BLaER1 treated with 17β-estradiol and CSF1 and Interleukin-3, amounts not matched to agents 10 nM and 100 nM (cell line): ENCODE measurements around the gene PNPLA7.
A peak's percentile ranks its signal among the peaks of the same experiment; 100 is the strongest.

Source experiments
- H3K27ac ChIP-seq, 11 experiments: shearing (Covaris generic); formaldehyde crosslinking; 2 replicates each; pipeline ENCODE4 v1.8.1; 2022
- H3K27me3 ChIP-seq, 11 experiments: shearing (Covaris generic); formaldehyde crosslinking; 2 replicates each; pipeline ENCODE4 v1.8.1; 2022
- H3K36me3 ChIP-seq, 11 experiments: shearing (Covaris generic); formaldehyde crosslinking; 2 replicates each; pipeline ENCODE4 v1.8.1; 2022
- H3K4me1 ChIP-seq, 10 experiments: shearing (Covaris generic); formaldehyde crosslinking; 2 replicates each; pipeline ENCODE4 v1.8.1; 2022
- H3K4me2 ChIP-seq, 11 experiments: shearing (Covaris generic); formaldehyde crosslinking; 2 replicates each; pipeline ENCODE4 v1.8.1; 2022
- H3K4me3 ChIP-seq, 10 experiments: shearing (Covaris generic); formaldehyde crosslinking; 2 replicates each; pipeline ENCODE4 v1.8.1; 2022
- H3K9ac ChIP-seq, 11 experiments: shearing (Covaris generic); formaldehyde crosslinking; 2 replicates each; pipeline ENCODE4 v1.8.1; 2022
- H3K9me3 ChIP-seq, 11 experiments: shearing (Covaris generic); formaldehyde crosslinking; replicated peaks in 1 of 11; 2 replicates each; pipeline ENCODE4 v1.8.1; 2022
- H4K20me1 ChIP-seq, 11 experiments: shearing (Covaris generic); formaldehyde crosslinking; 2 replicates each; pipeline ENCODE4 v1.8.1; 2022
- Cebpa-rat ChIP-seq, 11 experiments: shearing (Covaris generic); IDR thresholded peaks; 2 replicates each; pipeline ENCODE4 v1.8.1; 2022

Gene PNPLA7

GRCh38 chr9:137429974-137430722 lies 120.1 kb downstream of the PNPLA7 start:
- H3K27ac ChIP-seq, result peak overlapping the region in 3 of 11 experiments; percentile 28 to 60 (median 29); a peak in 6 of 22 replicates
- no peaks in the 10 kb centered on the region for H3K9me3 ChIP-seq
- TF ChIP-seq Cebpa-rat (IDR thresholded peaks at IDR 0.05), result no peak
- peaks cover under 1 to 53% (median 10%) of the 10 kb centered on the region in 11 experiments; a peak in 18 of 22 replicates for H3K27me3 ChIP-seq
- H3K4me1 ChIP-seq, result peaks cover 42 to 95% (median 88%) of the 10 kb centered on the region in 10 experiments
- H3K4me3 ChIP-seq, result peak overlapping the region in 9 of 10 experiments; percentile 8 to 56 (median 41); a peak in 15 of 20 replicates
- peaks cover 0 to 45% (median 15%) of the 10 kb centered on the region in 11 experiments; a peak in 12 of 22 replicates for H4K20me1 ChIP-seq
- H3K9ac ChIP-seq, result peak overlapping the region in 8 of 11 experiments; percentile 2 to 63 (median 40); a peak in 10 of 22 replicates
- no peaks in the 10 kb centered on the region for H3K36me3 ChIP-seq
- H3K4me2 ChIP-seq, result peak overlapping the region; percentile 81 to 95 (median 90)

- Histone ChIP-seq H3K9me3 (no peaks in the 10 kb centered on the region), H3K4me2 (peak overlapping the region; percentile 81 to 95 (median 90)), H3K4me3 (peak overlapping the region in 5 of 10 experiments; percentile 8 to 56 (median 41); a peak in 5 of 20 replicates), H3K36me3 (no peaks in the 10 kb centered on the region), H3K27me3 (peaks cover 7 to 53% (median 16%) of the 10 kb centered on the region in 11 experiments; a peak in 20 of 22 replicates), H3K27ac (peak overlapping the region in 2 of 11 experiments; percentile 29 to 60; a peak in 3 of 22 replicates), H3K4me1 (peaks cover 42 to 95% (median 88%) of the 10 kb centered on the region in 10 experiments), H3K9ac (peak overlapping the region in 5 of 11 experiments; percentile 15 to 63 (median 41); a peak in 4 of 22 replicates), H4K20me1 (peaks cover 0 to 38% (median 15%) of the 10 kb centered on the region in 11 experiments; a peak in 13 of 22 replicates)
- no peak for TF ChIP-seq Cebpa-rat (IDR thresholded peaks at IDR 0.05)
These were observed 120.7 kb downstream of the PNPLA7 start for GRCh38 chr9:137429546-137429890.

GRCh38 chr9:137428841-137429545 lies 121.2 kb downstream of the PNPLA7 start:
- Histone ChIP-seq H3K36me3 (no peaks in the 10 kb centered on the region), H4K20me1 (peaks cover 0 to 33% (median 15%) of the 10 kb centered on the region in 11 experiments; a peak in 13 of 22 replicates), H3K27ac (0 out of 22 replicates have a peak overlapping the region, but pooled peaks of 1 of the 11 experiments have one; percentile 7), H3K4me1 (peaks cover 45 to 95% (median 87%) of the 10 kb centered on the region in 10 experiments), H3K27me3 (peaks cover 12 to 54% (median 22%) of the 10 kb centered on the region in 11 experiments), H3K4me3 (peak overlapping the region in 1 of 10 experiments; percentile 18; a peak in 2 of 20 replicates), H3K4me2 (peak overlapping the region; percentile 81 to 95 (median 90)), H3K9me3 (no peaks in the 10 kb centered on the region), H3K9ac (peak overlapping the region in 4 of 11 experiments; percentile 15 to 63 (median 33); a peak in 3 of 22 replicates)
- TF ChIP-seq Cebpa-rat (IDR thresholded peaks at IDR 0.05), result no peak

- no peak for TF ChIP-seq Cebpa-rat (IDR thresholded peaks at IDR 0.05)
- peaks cover 19 to 61% (median 29%) of the 10 kb centered on the region in 11 experiments for H3K27me3 ChIP-seq
- peaks cover 0 to 33% (median 15%) of the 10 kb centered on the region in 11 experiments; a peak in 13 of 22 replicates for H4K20me1 ChIP-seq
- no peaks in the 10 kb centered on the region for H3K36me3 ChIP-seq
- H3K9ac ChIP-seq, result no peak overlapping the region
- H3K4me2 ChIP-seq, result peak overlapping the region in 8 of 11 experiments; percentile 35 to 74 (median 56); a peak in 14 of 22 replicates
- no peak overlapping the region for H3K27ac ChIP-seq
- peaks cover 51 to 95% (median 87%) of the 10 kb centered on the region in 10 experiments for H3K4me1 ChIP-seq
- no peaks in the 10 kb centered on the region for H3K9me3 ChIP-seq
- no peak overlapping the region for H3K4me3 ChIP-seq
These were observed 121.9 kb downstream of the PNPLA7 start for GRCh38 chr9:137428311-137428630.

GRCh38 chr9:137427454-137428310 lies 122.5 kb downstream of the PNPLA7 start:
- Histone ChIP-seq H3K4me3 (no peak overlapping the region), H4K20me1 (peaks cover 0 to 33% (median 15%) of the 10 kb centered on the region in 11 experiments; a peak in 13 of 22 replicates), H3K36me3 (no peaks in the 10 kb centered on the region), H3K9me3 (no peaks in the 10 kb centered on the region), H3K27me3 (peaks cover 24 to 66% (median 35%) of the 10 kb centered on the region in 11 experiments), H3K27ac (no peak overlapping the region), H3K4me1 (peaks cover 51 to 89% (median 82%) of the 10 kb centered on the region in 10 experiments), H3K4me2 (peak overlapping the region in 8 of 11 experiments; percentile 35 to 74 (median 56); a peak in 15 of 22 replicates), H3K9ac (no peak overlapping the region)
- TF ChIP-seq Cebpa-rat (IDR thresholded peaks at IDR 0.05), result no peak

- H3K4me2 ChIP-seq, result peak overlapping the region in 8 of 11 experiments; percentile 26 to 100 (median 51); a peak in 14 of 22 replicates
- peaks cover 56 to 87% (median 80%) of the 10 kb centered on the region in 10 experiments for H3K4me1 ChIP-seq
- no peak overlapping the region for H3K4me3 ChIP-seq
- H4K20me1 ChIP-seq, result peaks cover 0 to 24% (median 10%) of the 10 kb centered on the region in 11 experiments; a peak in 13 of 22 replicates
- no peaks in the 10 kb centered on the region for H3K36me3 ChIP-seq
- no peak overlapping the region for H3K9ac ChIP-seq
- no peak for TF ChIP-seq Cebpa-rat (IDR thresholded peaks at IDR 0.05)
- peaks cover 25 to 64% (median 32%) of the 10 kb centered on the region in 11 experiments for H3K27me3 ChIP-seq
- no peak overlapping the region for H3K27ac ChIP-seq
- H3K9me3 ChIP-seq, result no peaks in the 10 kb centered on the region
These were observed 124.1 kb downstream of the PNPLA7 start for GRCh38 chr9:137426018-137426681.

- TF ChIP-seq Cebpa-rat (IDR thresholded peaks at IDR 0.05), result no peak
- H3K4me1 ChIP-seq, result peaks cover 41 to 77% (median 62%) of the 10 kb centered on the region in 10 experiments
- peaks cover 0 to 12% (median 0%) of the 10 kb centered on the region in 11 experiments; a peak in 5 of 22 replicates for H4K20me1 ChIP-seq
- H3K9me3 ChIP-seq, result no peaks in the 10 kb centered on the region
- peaks cover under 1 to 40% (median 31%) of the 10 kb centered on the region in 11 experiments; a peak in 20 of 22 replicates for H3K27me3 ChIP-seq
- peak overlapping the region; percentile 72 to 100 (median 94) for H3K4me2 ChIP-seq
- H3K9ac ChIP-seq, result peak overlapping the region in 8 of 11 experiments; percentile 19 to 89 (median 52); a peak in 10 of 22 replicates
- no peaks in the 10 kb centered on the region for H3K36me3 ChIP-seq
- H3K4me3 ChIP-seq, result peak overlapping the region; percentile 76 to 99 (median 96); a peak in 19 of 20 replicates
- H3K27ac ChIP-seq, result peak overlapping the region in 4 of 11 experiments; percentile 43 to 65 (median 57); a peak in 9 of 22 replicates
These were observed 126.5 kb downstream of the PNPLA7 start for GRCh38 chr9:137423514-137424291.
